HEK293 (cell line): ENCODE data around the gene PCDH9.

Experiments
- REST ChIP-seq: fragments of 450-650 bp; formaldehyde crosslinking; IDR thresholded peaks from 2 replicates; pipeline ENCODE4 v1.5.1; 2016; ENCODE audit warnings: missing biosample characterization, missing genetic modification characterization
- ZNF157 ChIP-seq: fragments of 450-650 bp; formaldehyde crosslinking; IDR thresholded peaks from 2 replicates; pipeline ENCODE4 v1.5.1; 2016; ENCODE audit warnings: missing biosample characterization, missing genetic modification characterization
- ZNF211 ChIP-seq: fragments of 450-650 bp; formaldehyde crosslinking; IDR thresholded peaks from 2 replicates; pipeline ENCODE4 v1.5.1; 2016; ENCODE audit warnings: low read depth, missing biosample characterization, missing genetic modification characterization
- ZNF433 ChIP-seq: fragments of 450-650 bp; formaldehyde crosslinking; IDR thresholded peaks from 2 replicates; pipeline ENCODE4 v1.5.1; 2016; ENCODE audit warnings: missing biosample characterization, missing genetic modification characterization, low read depth
- ZNF76 ChIP-seq: fragments of 450-650 bp; formaldehyde crosslinking; IDR thresholded peaks from 2 replicates; pipeline ENCODE4; 2016; ENCODE audit warnings: low read depth, missing biosample characterization, missing genetic modification characterization, borderline replicate concordance
- ZNF837 ChIP-seq: fragments of 450-650 bp; formaldehyde crosslinking; IDR thresholded peaks from 2 replicates; pipeline ENCODE4 v1.5.1; 2016; ENCODE audit warnings: missing biosample characterization, missing genetic modification characterization
- TF ChIP-seq, protein P1 (sequence below): fragments of 450-650 bp; formaldehyde crosslinking; IDR thresholded peaks from 2 replicates; pipeline ENCODE4 v1.5.1; 2016; ENCODE audit warnings: missing biosample characterization, missing genetic modification characterization

- TF ChIP-seq REST (tag by site-specific recombination), result no peak
- TF ChIP-seq ZNF837, result no peak
- TF ChIP-seq, protein P1, sequence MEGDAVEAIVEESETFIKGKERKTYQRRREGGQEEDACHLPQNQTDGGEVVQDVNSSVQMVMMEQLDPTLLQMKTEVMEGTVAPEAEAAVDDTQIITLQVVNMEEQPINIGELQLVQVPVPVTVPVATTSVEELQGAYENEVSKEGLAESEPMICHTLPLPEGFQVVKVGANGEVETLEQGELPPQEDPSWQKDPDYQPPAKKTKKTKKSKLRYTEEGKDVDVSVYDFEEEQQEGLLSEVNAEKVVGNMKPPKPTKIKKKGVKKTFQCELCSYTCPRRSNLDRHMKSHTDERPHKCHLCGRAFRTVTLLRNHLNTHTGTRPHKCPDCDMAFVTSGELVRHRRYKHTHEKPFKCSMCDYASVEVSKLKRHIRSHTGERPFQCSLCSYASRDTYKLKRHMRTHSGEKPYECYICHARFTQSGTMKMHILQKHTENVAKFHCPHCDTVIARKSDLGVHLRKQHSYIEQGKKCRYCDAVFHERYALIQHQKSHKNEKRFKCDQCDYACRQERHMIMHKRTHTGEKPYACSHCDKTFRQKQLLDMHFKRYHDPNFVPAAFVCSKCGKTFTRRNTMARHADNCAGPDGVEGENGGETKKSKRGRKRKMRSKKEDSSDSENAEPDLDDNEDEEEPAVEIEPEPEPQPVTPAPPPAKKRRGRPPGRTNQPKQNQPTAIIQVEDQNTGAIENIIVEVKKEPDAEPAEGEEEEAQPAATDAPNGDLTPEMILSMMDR (tag by site-specific recombination), result no peak
- TF ChIP-seq ZNF76, result no peak
- TF ChIP-seq ZNF433 (tag by site-specific recombination), result no peak
- TF ChIP-seq ZNF211, result no peak
- TF ChIP-seq ZNF157 (tag by site-specific recombination), result no peak
These were observed 130.6 kb downstream of the PCDH9 start for GRCh38 chr13:67099494-67099893.
